ENCODE results near the gene ZFC3H1. TPM values are rescaled to one million over a fixed set of nuclear protein-coding genes. Genes with fewer than 3 reads are reported as not detected.
A peak's percentile ranks its signal among the peaks of the same experiment; 100 is the strongest.
"Not testable (repeated sequence)": the region's sequence is repeated elsewhere in the genome, so short reads cannot be mapped to it uniquely, and the experiment has no call there.

ZFC3H1 gene
- total RNA-seq, 1 experiment from 2014 or later: 24.4 TPM

DNA sequence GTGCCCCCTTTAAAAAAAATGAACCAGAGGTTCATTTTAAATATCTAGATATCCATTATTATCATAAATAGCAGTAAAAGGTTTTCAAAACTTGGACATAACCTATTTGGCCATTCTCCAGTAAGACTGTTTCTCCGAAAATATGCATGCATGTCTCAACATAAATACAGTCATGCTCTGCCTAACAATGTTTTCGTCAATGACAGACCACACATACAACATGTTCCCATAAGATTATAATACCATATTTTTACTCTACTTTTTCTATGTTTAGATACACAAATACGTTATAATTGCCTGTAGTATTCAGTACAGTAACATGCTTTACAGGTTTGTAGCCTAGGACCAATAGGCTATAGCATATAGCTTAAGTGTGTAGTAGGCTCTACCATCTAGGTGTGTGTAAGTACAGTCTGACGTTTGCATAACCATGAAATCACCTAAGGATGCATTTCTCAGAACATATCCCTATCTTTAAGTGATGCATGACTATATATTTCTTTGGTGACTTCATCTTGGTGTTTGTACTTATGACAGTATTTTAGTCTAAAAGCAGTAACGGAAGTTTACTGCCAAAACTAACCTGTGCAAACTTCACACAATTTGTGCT is 25.4 kb upstream of the ZFC3H1 start:
- Histone ChIP-seq H2BK15ac (ENCODE audit: low read depth, low read length) (no peak overlapping the region), H3K56ac (ENCODE audit: insufficient read length, low read depth, low read length) (no peak overlapping the region), H3T11ph (ENCODE audit: low read length) (no peak overlapping the region), H2BK12ac (ENCODE audit: insufficient read length, low read depth, low read length) (no peak overlapping the region), H3K23me2 (ENCODE audit: insufficient read length, low read depth, low read length, poor library complexity, severe bottlenecking) (no peaks in the 10 kb centered on the region), H2BK120ac (ENCODE audit: low read depth, low read length, poor library complexity, severe bottlenecking) (no peak overlapping the region), H4K91ac (ENCODE audit: insufficient read length, low read depth, low read length) (no peak overlapping the region), H2AFZ (ENCODE audit: low read length) (no peak overlapping the region), H3K27me3 (ENCODE audit: insufficient read depth, low read length) (no peaks in the 10 kb centered on the region), H3K9ac (ENCODE audit: extremely low read depth, insufficient read length, low read length) (no peak overlapping the region), H2BK20ac (ENCODE audit: low read depth, low read length, poor library complexity, severe bottlenecking) (no peak overlapping the region), H3K27ac (ENCODE audit: insufficient read length, low read depth, low read length) (no peak overlapping the region), H2AK5ac (ENCODE audit: insufficient read length, low read length) (no peak overlapping the region), H3K14ac (ENCODE audit: insufficient read depth, low read length) (no peak overlapping the region), H2BK5ac (ENCODE audit: insufficient read length, low read length) (no peak overlapping the region), H3K18ac (ENCODE audit: insufficient read length, low read depth, low read length) (no peak overlapping the region), H3K79me2 (ENCODE audit: insufficient read depth, low read length) (no peaks in the 10 kb centered on the region), H3K4me1 (ENCODE audit: insufficient read depth, low read length) (no peaks in the 10 kb centered on the region), H3K9me3 (ENCODE audit: control insufficient read depth, low read depth, low read length) (no peaks in the 10 kb centered on the region), H3K23ac (ENCODE audit: insufficient read length, low read depth, low read length) (no peak overlapping the region), H3K4me2 (ENCODE audit: insufficient read depth, insufficient read length, low read length) (no peak overlapping the region), H4K20me1 (ENCODE audit: control insufficient read depth, insufficient read depth, insufficient read length) (no peaks in the 10 kb centered on the region), H4K5ac (ENCODE audit: insufficient read length, low read depth, low read length) (no peak overlapping the region), H4K8ac (replicated peaks; ENCODE audit: insufficient read length, low read depth, low read length) (no peak overlapping the region), H3K79me1 (ENCODE audit: insufficient read depth, low read depth, low read length, poor library complexity, severe bottlenecking) (no peaks in the 10 kb centered on the region), H3K4ac (ENCODE audit: low read depth, low read length) (no peak overlapping the region)
- no peak for TF ChIP-seq CTCF (conservative IDR thresholded peaks at IDR 0.05)
- no CpG with 5 or more reads among the region's 5 CpGs for WGBS (ENCODE audit: extremely low coverage, insufficient read length, low lambda C conversion rate)
- Mint-ChIP-seq H3K27me3 (ENCODE audit: low read depth) (no peaks in the 10 kb centered on the region), H3K4me3 (no peak overlapping the region), H3K4me1 (peaks cover 6 to 9% of the 10 kb centered on the region in 2 experiments), H3K36me3 (ENCODE audit: insufficient read depth in 1 of 3, low read depth in 3 of 3) (no peaks in the 10 kb centered on the region; a peak in 1 of 7 replicates), H3K9me3 (no peaks in the 10 kb centered on the region), H3K27ac (no peak overlapping the region)
- DNase-seq: no peak

DNA sequence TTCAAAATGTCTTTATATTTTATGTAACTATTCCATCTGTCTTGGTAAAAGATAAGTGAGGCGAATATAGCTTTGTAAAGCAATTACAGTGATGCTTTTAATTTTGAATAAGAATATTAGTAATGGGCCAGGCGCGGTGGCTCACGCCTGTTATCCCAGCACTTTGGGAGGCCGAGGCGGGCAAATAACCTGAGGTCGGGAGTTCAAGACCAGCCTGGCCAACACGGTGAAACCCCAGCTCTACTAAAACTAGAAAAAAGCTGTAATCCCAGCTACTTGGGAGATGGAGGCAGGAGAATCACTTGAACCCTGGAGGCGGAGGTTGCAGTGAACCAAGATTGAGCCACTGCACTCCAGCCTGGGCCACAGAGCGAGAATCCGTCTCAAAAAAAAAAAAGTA is 23.5 kb upstream of the ZFC3H1 start:
- H4K5ac ChIP-seq (ENCODE audit: insufficient read length, low read depth, low read length); H3T11ph ChIP-seq (ENCODE audit: low read length); H4K20me1 ChIP-seq (ENCODE audit: control insufficient read depth, insufficient read depth, insufficient read length); H2BK12ac ChIP-seq (ENCODE audit: insufficient read length, low read depth, low read length); H3K27me3 Mint-ChIP-seq (ENCODE audit: low read depth); H3K56ac ChIP-seq (ENCODE audit: insufficient read length, low read depth, low read length); H3K4ac ChIP-seq (ENCODE audit: low read depth, low read length); H3K18ac ChIP-seq (ENCODE audit: insufficient read length, low read depth, low read length); H3K27me3 ChIP-seq (ENCODE audit: insufficient read depth, low read length); H3K4me1 ChIP-seq (ENCODE audit: insufficient read depth, low read length); H3K27ac Mint-ChIP-seq; H3K4me1 Mint-ChIP-seq; H3K9me3 ChIP-seq (ENCODE audit: control insufficient read depth, low read depth, low read length); H2BK120ac ChIP-seq (ENCODE audit: low read depth, low read length, poor library complexity, severe bottlenecking); H3K79me1 ChIP-seq (ENCODE audit: insufficient read depth, low read depth, low read length, poor library complexity, severe bottlenecking); H2AFZ ChIP-seq (ENCODE audit: low read length); H3K23me2 ChIP-seq (ENCODE audit: insufficient read length, low read depth, low read length, poor library complexity, severe bottlenecking); H3K14ac ChIP-seq (ENCODE audit: insufficient read depth, low read length); H4K8ac ChIP-seq (replicated peaks; ENCODE audit: insufficient read length, low read depth, low read length); H3K79me2 ChIP-seq (ENCODE audit: insufficient read depth, low read length); DNase-seq; H4K91ac ChIP-seq (ENCODE audit: insufficient read length, low read depth, low read length); H3K27ac ChIP-seq (ENCODE audit: insufficient read length, low read depth, low read length); H3K9ac ChIP-seq (ENCODE audit: extremely low read depth, insufficient read length, low read length); H3K23ac ChIP-seq (ENCODE audit: insufficient read length, low read depth, low read length); H2AK5ac ChIP-seq (ENCODE audit: insufficient read length, low read length); H3K36me3 Mint-ChIP-seq (ENCODE audit: insufficient read depth in 1 of 3, low read depth in 3 of 3); H2BK20ac ChIP-seq (ENCODE audit: low read depth, low read length, poor library complexity, severe bottlenecking); H2BK15ac ChIP-seq (ENCODE audit: low read depth, low read length); H3K9me3 Mint-ChIP-seq; H2BK5ac ChIP-seq (ENCODE audit: insufficient read length, low read length): not testable (repeated sequence)
- WGBS (ENCODE audit: extremely low coverage, insufficient read length, low lambda C conversion rate): no CpG with 5 or more reads among the region's 11 CpGs
- peak overlapping the region; percentile 88 to 96 for H3K4me3 Mint-ChIP-seq
- peak overlapping the region; percentile 67 for H3K4me2 ChIP-seq (ENCODE audit: insufficient read depth, insufficient read length, low read length)
